Ecto neural progenitor cell (in vitro differentiated cells): ENCODE measurements around the gene NID1.
"Not testable (repeated sequence)": the region's sequence is repeated elsewhere in the genome, so short reads cannot be mapped to it uniquely, and the experiment has no call there.

Experiments
- DNase-seq: peaks from one replicate; pipeline ENCODE4 v3.0.0-alpha.2; 2018; ENCODE audit warnings: low spot score

Gene NID1

GRCh38 chr1:236030534-236030933, 34.4 kb downstream of the NID1 start:
- DNase-seq = no peak

- DNase-seq = no peak
These were observed 35.4 kb downstream of the NID1 start for GRCh38 chr1:236029428-236029940.

- no peak for DNase-seq
These were observed 37.8 kb downstream of the NID1 start for GRCh38 chr1:236027104-236027503.

- no peak for DNase-seq
These were observed 39.1 kb downstream of the NID1 start for GRCh38 chr1:236025836-236026235.

GRCh38 chr1:236024641-236025040, 40.2 kb downstream of the NID1 start:
- no peak for DNase-seq

- DNase-seq = no peak
These were observed 40.8 kb downstream of the NID1 start for GRCh38 chr1:236023926-236024565.

- no peak for DNase-seq
These were observed 43.3 kb downstream of the NID1 start for GRCh38 chr1:236021424-236022135.

GRCh38 chr1:236020359-236021219, 44.3 kb downstream of the NID1 start:
- no peak for DNase-seq

- no peak for DNase-seq
These were observed 45.9 kb downstream of the NID1 start for GRCh38 chr1:236018885-236019453.

GRCh38 chr1:236016782-236017400, 48.0 kb downstream of the NID1 start:
- DNase-seq = no peak

GRCh38 chr1:236016083-236016482, 48.8 kb downstream of the NID1 start:
- no peak for DNase-seq

- DNase-seq = no peak
These were observed 49.4 kb downstream of the NID1 start for GRCh38 chr1:236015539-236015938.

- no peak for DNase-seq
These were observed 51.6 kb downstream of the NID1 start for GRCh38 chr1:236013330-236013729.

- no peak for DNase-seq
These were observed 53.2 kb downstream of the NID1 start for GRCh38 chr1:236011641-236012040.

GRCh38 chr1:236010443-236010842, 54.4 kb downstream of the NID1 start:
- DNase-seq = no peak

GRCh38 chr1:236009857-236010256, 55.0 kb downstream of the NID1 start:
- no peak for DNase-seq

GRCh38 chr1:236009191-236009590, 55.7 kb downstream of the NID1 start:
- no peak for DNase-seq

- DNase-seq = no peak
These were observed 57.1 kb downstream of the NID1 start for GRCh38 chr1:236007781-236008180.

- DNase-seq = not testable (repeated sequence)
These were observed 61.8 kb downstream of the NID1 start for GRCh38 chr1:236003058-236003457.

GRCh38 chr1:236002572-236002971, 62.3 kb downstream of the NID1 start:
- DNase-seq = no peak

- DNase-seq = no peak
These were observed 62.9 kb downstream of the NID1 start for GRCh38 chr1:236002025-236002390.

- no peak for DNase-seq
These were observed 64.1 kb downstream of the NID1 start for GRCh38 chr1:236000781-236001180.
